WTC11 (cell line): ENCODE measurements around the gene MEDAG. TPM values are rescaled to one million over a fixed set of nuclear protein-coding genes. Genes with fewer than 3 reads are reported as not detected.

ENCODE experiments used
- ATAC-seq: fragments of 200-7000 bp; cut with Tn5 transposase; 2 replicates; pipeline ENCODE4 v1.10.0; 2021; ENCODE audit warnings: mild to moderate bottlenecking, moderate library complexity
- CTCF ChIA-PET: fragments of 300-600 bp; sonication (Branson Sonifier 250); formaldehyde crosslinking; loops from one replicate; lab custom pipeline; 2021; ENCODE audit warnings: antibody characterized with exemption; lab: Charles Lee
- POLR2A ChIA-PET: fragments of 350-600 bp; sonication (Branson Sonifier 250); formaldehyde crosslinking; loops from one replicate; lab custom pipeline; 2021; ENCODE audit warnings: antibody characterized with exemption; lab: Charles Lee
- DNase-seq: peaks from one replicate; pipeline ENCODE4 v3.0.0; 2021; ENCODE audit warnings: low spot score
- H3K27ac Mint-ChIP-seq: 2 replicates; pipeline ENCODE4 v1.8.0; 2021; ENCODE audit warnings: mixed read lengths
- H3K27me3 Mint-ChIP-seq: 2 replicates; pipeline ENCODE4 v1.8.0; 2021; ENCODE audit warnings: low read depth, mild to moderate bottlenecking, moderate library complexity, mixed read lengths
- H3K36me3 Mint-ChIP-seq: 2 replicates; pipeline ENCODE4 v1.8.0; 2021; ENCODE audit warnings: mixed read lengths
- H3K4me1 Mint-ChIP-seq: 2 replicates; pipeline ENCODE4 v1.8.0; 2022; ENCODE audit warnings: mixed read lengths
- H3K4me3 Mint-ChIP-seq: 2 replicates; pipeline ENCODE4 v1.8.0; 2021; ENCODE audit warnings: mild to moderate bottlenecking, moderate library complexity, mixed read lengths
- H3K9me3 Mint-ChIP-seq: 2 replicates; pipeline ENCODE4 v1.8.0; 2021; ENCODE audit warnings: mixed read lengths
- ATF1 ChIP-seq: sonication (generic); formaldehyde crosslinking; IDR thresholded peaks from 2 replicates; pipeline ENCODE4 v1.8.1; 2023; ENCODE audit warnings: mild to moderate bottlenecking, moderate library complexity, missing genetic modification reagents
- ESRRA ChIP-seq: sonication (generic); formaldehyde crosslinking; IDR thresholded peaks from 2 replicates; pipeline ENCODE4 v1.8.1; 2022; ENCODE audit warnings: mild to moderate bottlenecking, missing genetic modification reagents, borderline replicate concordance
- ETV6 ChIP-seq: sonication (generic); formaldehyde crosslinking; IDR thresholded peaks from 2 replicates; pipeline ENCODE4 v1.8.1; 2022; ENCODE audit warnings: mild to moderate bottlenecking, missing genetic modification reagents
- GRHL2 ChIP-seq: fragments of 250-450 bp; sonication (Bioruptor Pico); IDR thresholded peaks from 2 replicates; pipeline ENCODE4 v1.8.0; 2022; ENCODE audit warnings: mild to moderate bottlenecking, moderate library complexity; ENCODE audit not compliant: insufficient replicate concordance, severe bottlenecking
- HMGA2 ChIP-seq: fragments of 250-450 bp; sonication (Bioruptor Pico); IDR thresholded peaks from 2 replicates; pipeline ENCODE4 v1.4.0; 2021; ENCODE audit warnings: mild to moderate bottlenecking, moderate library complexity
- IRF2 ChIP-seq: sonication (generic); formaldehyde crosslinking; IDR thresholded peaks from 2 replicates; pipeline ENCODE4 v1.8.0; 2022; ENCODE audit warnings: low read depth, missing genetic modification reagents, borderline replicate concordance
- NFE2L1 ChIP-seq: sonication (generic); formaldehyde crosslinking; IDR thresholded peaks from 2 replicates; pipeline ENCODE4 v1.8.1; 2023; ENCODE audit warnings: missing genetic modification reagents
- NFYB ChIP-seq: sonication (generic); formaldehyde crosslinking; conservative IDR thresholded peaks from 2 replicates; pipeline ENCODE4 v1.8.0; 2022; ENCODE audit warnings: low read depth, missing genetic modification reagents
- RELA ChIP-seq: sonication (generic); formaldehyde crosslinking; IDR thresholded peaks from 2 replicates; pipeline ENCODE4 v1.8.1; 2022; ENCODE audit warnings: missing genetic modification reagents, mild to moderate bottlenecking, borderline replicate concordance
- RORB ChIP-seq: fragments of 250-450 bp; sonication (Bioruptor Pico); IDR thresholded peaks from 2 replicates; pipeline ENCODE4 v1.9.0; 2021; ENCODE audit warnings: mild to moderate bottlenecking
- SOX15 ChIP-seq: fragments of 250-450 bp; sonication (Bioruptor Pico); IDR thresholded peaks from 2 replicates; pipeline ENCODE4 v1.9.0; 2021; ENCODE audit warnings: mild to moderate bottlenecking
- TEAD4 ChIP-seq: sonication (generic); formaldehyde crosslinking; IDR thresholded peaks from 2 replicates; pipeline ENCODE4 v1.8.0; 2022; ENCODE audit warnings: mild to moderate bottlenecking, missing genetic modification reagents
- TP53 ChIP-seq: sonication (generic); formaldehyde crosslinking; IDR thresholded peaks from 2 replicates; pipeline ENCODE4 v1.8.1; 2023; ENCODE audit warnings: mild to moderate bottlenecking, missing genetic modification reagents
- ZNF121 ChIP-seq: sonication (generic); formaldehyde crosslinking; IDR thresholded peaks from 2 replicates; pipeline ENCODE4 v1.8.0; 2023; ENCODE audit warnings: missing genetic modification reagents
- ZNF317 ChIP-seq: sonication (generic); formaldehyde crosslinking; IDR thresholded peaks from 2 replicates; pipeline ENCODE4 v1.8.1; 2023; ENCODE audit warnings: low read depth, mild to moderate bottlenecking, moderate library complexity, missing genetic modification reagents, borderline replicate concordance
- ZNF416 ChIP-seq: fragments of 250-450 bp; sonication (Bioruptor Pico); IDR thresholded peaks from 2 replicates; pipeline ENCODE4 v1.9.0; 2021; ENCODE audit warnings: mild to moderate bottlenecking, inconsistent platforms
- total RNA-seq: library from RNA; stranded (reverse); gene quantifications from 3 replicates; pipeline ENCODE4 v1.2.3, GENCODE V29; 2021
- TF ChIP-seq, protein P1 (sequence below): sonication (generic); formaldehyde crosslinking; IDR thresholded peaks from 2 replicates; pipeline ENCODE4 v1.8.0; 2023; ENCODE audit warnings: missing genetic modification reagents
- TF ChIP-seq, protein P2 (sequence below): sonication (generic); formaldehyde crosslinking; IDR thresholded peaks from 2 replicates; pipeline ENCODE4 v1.8.1; 2023; ENCODE audit warnings: mild to moderate bottlenecking, moderate library complexity, missing genetic modification reagents
- TF ChIP-seq, protein P3 (sequence below): sonication (generic); formaldehyde crosslinking; IDR thresholded peaks from 2 replicates; pipeline ENCODE4 v1.8.1; 2022; ENCODE audit warnings: low read depth, missing genetic modification reagents, borderline replicate concordance
- TF ChIP-seq, protein P4 (sequence below): sonication (generic); formaldehyde crosslinking; conservative IDR thresholded peaks from 2 replicates; pipeline ENCODE4 v1.8.1; 2023; ENCODE audit warnings: mild to moderate bottlenecking, low read depth, missing genetic modification reagents, moderate library complexity
- TF ChIP-seq, protein P5 (sequence below): fragments of 250-450 bp; sonication (Bioruptor Pico); IDR thresholded peaks from 2 replicates; pipeline ENCODE4 v1.9.0; 2021; ENCODE audit warnings: mild to moderate bottlenecking

The MEDAG gene
- total RNA-seq, 1 experiment from 2014 or later = 2.1 TPM

DNA sequence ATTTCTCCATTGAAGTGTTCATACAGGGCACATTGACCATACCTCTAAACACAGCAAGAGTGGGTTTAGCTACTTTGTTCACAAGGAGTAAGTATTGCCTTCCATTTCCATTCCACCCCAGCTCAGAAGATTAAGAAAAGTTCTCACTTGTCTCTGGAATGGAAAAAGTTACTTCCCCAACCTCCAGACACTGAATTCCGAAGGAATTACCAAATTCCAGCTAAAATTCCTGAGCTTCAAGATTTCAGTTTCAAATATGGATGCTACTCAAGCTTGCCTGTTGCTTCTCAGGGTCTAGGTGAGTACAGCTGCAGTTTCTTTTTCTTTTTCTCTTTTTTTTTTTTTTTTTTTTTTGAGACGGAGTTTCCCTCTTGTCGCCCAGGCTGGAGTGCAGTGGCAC is 60.0 kb downstream of the MEDAG start:
- CTCF ChIA-PET = interaction anchor here (0.8 to 0.9 kb wide), 2 partner anchors 10 to 30 kb away, joined by 3 read pairs; no protein-coding TSS in a partner anchor
- POLR2A ChIA-PET = interaction anchor here (0.6 kb wide), 2 partner anchors 60 to 685 kb away, joined by 3 to 4 read pairs; no protein-coding TSS in a partner anchor
- no peak for ATAC-seq
- no peak for DNase-seq
- TF ChIP-seq, protein P1, sequence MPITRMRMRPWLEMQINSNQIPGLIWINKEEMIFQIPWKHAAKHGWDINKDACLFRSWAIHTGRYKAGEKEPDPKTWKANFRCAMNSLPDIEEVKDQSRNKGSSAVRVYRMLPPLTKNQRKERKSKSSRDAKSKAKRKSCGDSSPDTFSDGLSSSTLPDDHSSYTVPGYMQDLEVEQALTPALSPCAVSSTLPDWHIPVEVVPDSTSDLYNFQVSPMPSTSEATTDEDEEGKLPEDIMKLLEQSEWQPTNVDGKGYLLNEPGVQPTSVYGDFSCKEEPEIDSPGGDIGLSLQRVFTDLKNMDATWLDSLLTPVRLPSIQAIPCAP (CRISPR knock-in tag) = no peak
- no peak for TF ChIP-seq IRF2 (CRISPR knock-in tag)
- Mint-ChIP-seq H3K27me3 (peaks cover 5% of the 10 kb centered on the region; the same call in 1 of the 2 replicates), H3K4me3 (no peak overlapping the region), H3K9me3 (peaks cover 59% of the 10 kb centered on the region), H3K36me3 (peaks cover 24% of the 10 kb centered on the region), H3K27ac (no peak overlapping the region), H3K4me1 (peaks cover 5% of the 10 kb centered on the region; the same call in 1 of the 2 replicates)

DNA sequence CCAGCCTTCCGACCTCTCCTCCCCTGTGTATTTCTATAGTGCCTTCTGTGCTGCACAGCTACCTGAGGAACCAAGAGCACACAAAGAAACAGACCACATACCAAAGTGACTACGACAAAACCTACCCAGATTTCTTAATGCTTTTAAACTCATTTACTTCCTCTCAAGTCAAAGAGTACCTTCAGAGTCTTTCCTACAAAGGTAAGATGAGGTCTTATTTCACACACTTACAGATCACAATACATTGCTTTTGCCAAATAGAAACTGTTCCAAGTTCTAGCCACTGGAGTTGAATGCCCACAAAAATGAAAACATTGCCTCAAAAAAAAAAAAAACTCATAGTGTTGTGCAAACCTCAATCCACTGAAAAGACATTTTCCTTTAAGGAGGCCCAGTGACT is 62.8 kb downstream of the MEDAG start:
- TF ChIP-seq HMGA2 (CRISPR knock-in tag) (no peak), NFYB (no peak), TP53 (CRISPR knock-in tag) (no peak), SOX15 (no peak)
- TF ChIP-seq, protein P2, sequence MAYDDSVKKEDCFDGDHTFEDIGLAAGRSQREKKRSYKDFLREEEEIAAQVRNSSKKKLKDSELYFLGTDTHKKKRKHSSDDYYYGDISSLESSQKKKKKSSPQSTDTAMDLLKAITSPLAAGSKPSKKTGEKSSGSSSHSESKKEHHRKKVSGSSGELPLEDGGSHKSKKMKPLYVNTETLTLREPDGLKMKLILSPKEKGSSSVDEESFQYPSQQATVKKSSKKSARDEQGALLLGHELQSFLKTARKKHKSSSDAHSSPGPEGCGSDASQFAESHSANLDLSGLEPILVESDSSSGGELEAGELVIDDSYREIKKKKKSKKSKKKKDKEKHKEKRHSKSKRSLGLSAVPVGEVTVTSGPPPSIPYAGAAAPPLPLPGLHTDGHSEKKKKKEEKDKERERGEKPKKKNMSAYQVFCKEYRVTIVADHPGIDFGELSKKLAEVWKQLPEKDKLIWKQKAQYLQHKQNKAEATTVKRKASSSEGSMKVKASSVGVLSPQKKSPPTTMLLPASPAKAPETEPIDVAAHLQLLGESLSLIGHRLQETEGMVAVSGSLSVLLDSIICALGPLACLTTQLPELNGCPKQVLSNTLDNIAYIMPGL (CRISPR knock-in tag) = no peak
- TF ChIP-seq, protein P3, sequence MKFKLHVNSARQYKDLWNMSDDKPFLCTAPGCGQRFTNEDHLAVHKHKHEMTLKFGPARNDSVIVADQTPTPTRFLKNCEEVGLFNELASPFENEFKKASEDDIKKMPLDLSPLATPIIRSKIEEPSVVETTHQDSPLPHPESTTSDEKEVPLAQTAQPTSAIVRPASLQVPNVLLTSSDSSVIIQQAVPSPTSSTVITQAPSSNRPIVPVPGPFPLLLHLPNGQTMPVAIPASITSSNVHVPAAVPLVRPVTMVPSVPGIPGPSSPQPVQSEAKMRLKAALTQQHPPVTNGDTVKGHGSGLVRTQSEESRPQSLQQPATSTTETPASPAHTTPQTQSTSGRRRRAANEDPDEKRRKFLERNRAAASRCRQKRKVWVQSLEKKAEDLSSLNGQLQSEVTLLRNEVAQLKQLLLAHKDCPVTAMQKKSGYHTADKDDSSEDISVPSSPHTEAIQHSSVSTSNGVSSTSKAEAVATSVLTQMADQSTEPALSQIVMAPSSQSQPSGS = no peak
- TF ChIP-seq, protein P4, sequence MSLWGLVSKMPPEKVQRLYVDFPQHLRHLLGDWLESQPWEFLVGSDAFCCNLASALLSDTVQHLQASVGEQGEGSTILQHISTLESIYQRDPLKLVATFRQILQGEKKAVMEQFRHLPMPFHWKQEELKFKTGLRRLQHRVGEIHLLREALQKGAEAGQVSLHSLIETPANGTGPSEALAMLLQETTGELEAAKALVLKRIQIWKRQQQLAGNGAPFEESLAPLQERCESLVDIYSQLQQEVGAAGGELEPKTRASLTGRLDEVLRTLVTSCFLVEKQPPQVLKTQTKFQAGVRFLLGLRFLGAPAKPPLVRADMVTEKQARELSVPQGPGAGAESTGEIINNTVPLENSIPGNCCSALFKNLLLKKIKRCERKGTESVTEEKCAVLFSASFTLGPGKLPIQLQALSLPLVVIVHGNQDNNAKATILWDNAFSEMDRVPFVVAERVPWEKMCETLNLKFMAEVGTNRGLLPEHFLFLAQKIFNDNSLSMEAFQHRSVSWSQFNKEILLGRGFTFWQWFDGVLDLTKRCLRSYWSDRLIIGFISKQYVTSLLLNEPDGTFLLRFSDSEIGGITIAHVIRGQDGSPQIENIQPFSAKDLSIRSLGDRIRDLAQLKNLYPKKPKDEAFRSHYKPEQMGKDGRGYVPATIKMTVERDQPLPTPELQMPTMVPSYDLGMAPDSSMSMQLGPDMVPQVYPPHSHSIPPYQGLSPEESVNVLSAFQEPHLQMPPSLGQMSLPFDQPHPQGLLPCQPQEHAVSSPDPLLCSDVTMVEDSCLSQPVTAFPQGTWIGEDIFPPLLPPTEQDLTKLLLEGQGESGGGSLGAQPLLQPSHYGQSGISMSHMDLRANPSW (CRISPR knock-in tag) = no peak
- TF ChIP-seq, all 79 proteins: peak for 0
- H3K9me3 Mint-ChIP-seq = peaks cover 44% of the 10 kb centered on the region
- no peak overlapping the region for H3K27ac Mint-ChIP-seq
- no peak overlapping the region for H3K4me3 Mint-ChIP-seq
- H3K4me1 Mint-ChIP-seq = peaks cover 3% of the 10 kb centered on the region; the same call in 1 of the 2 replicates
- no peak for ATAC-seq
- POLR2A ChIA-PET = no interaction called here
- peaks cover 5% of the 10 kb centered on the region; the same call in 1 of the 2 replicates for H3K27me3 Mint-ChIP-seq
- DNase-seq = no peak
- H3K36me3 Mint-ChIP-seq = peaks cover 24% of the 10 kb centered on the region
- CTCF ChIA-PET = interaction anchor here (0.8 to 3.6 kb wide), 2 partner anchors 10 to 76 kb away, joined by 3 to 28 read pairs; no protein-coding TSS in a partner anchor

DNA sequence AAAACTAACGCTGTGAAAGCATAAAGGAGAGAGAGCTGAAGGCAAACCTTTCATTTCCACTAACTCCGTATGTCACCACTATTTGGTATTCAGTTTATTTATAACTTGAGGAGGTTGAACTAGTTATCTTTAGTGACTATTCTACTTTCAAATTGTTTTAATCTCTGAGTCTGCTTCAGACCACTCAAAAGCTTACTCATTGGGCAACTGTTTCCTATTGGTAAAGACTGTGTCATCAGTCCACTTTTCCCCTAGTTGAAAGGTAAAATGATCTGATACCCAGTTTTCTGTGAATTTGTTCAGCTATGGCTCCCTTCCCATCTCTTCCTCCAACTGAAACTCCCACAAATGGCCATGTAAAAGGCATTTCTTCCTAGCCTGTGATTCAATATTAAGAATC is 65.5 kb downstream of the MEDAG start:
- DNase-seq (no peak), ATAC-seq (no peak)
- H3K27ac Mint-ChIP-seq = no peak overlapping the region
- peaks cover 2% of the 10 kb centered on the region for H3K27me3 Mint-ChIP-seq
- H3K4me3 Mint-ChIP-seq = no peak overlapping the region
- H3K36me3 Mint-ChIP-seq = peaks cover 16% of the 10 kb centered on the region
- TF ChIP-seq NFE2L1 (CRISPR knock-in tag) = no peak
- TF ChIP-seq, all 79 proteins: peak for 0
- Mint-ChIP-seq H3K4me1 (no peaks in the 10 kb centered on the region), H3K9me3 (peaks cover 24% of the 10 kb centered on the region)
- CTCF ChIA-PET = interaction anchor here (0.9 to 3.6 kb wide), 2 partner anchors 8 to 79 kb away, joined by 3 to 28 read pairs; no protein-coding TSS in a partner anchor
- POLR2A ChIA-PET = no interaction called here

DNA sequence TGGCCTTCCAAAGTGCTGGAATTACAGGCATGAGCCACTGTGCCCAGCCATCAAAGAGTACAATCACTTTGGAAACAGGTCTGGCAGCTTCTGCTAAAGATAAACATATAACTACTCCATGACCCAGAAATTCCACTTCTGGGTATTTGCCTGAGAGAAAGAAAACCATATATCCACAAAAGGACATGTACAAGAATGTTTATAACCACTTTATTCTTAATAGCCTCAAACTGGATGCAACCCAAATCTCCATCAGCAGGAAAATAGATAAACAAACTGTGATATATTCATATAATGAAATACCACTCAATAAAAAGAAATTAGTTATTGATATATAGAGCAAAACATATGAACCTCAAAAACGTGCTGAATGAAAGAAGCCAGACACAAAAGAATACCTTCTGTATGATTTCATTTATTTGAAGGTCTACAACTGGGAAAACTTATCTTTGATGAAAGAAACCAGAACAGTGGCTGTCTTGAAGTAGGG is 66.9 kb downstream of the MEDAG start:
- peaks cover 3% of the 10 kb centered on the region for H3K36me3 Mint-ChIP-seq
- DNase-seq = no peak
- ChIA-PET CTCF (no interaction called here), POLR2A (no interaction called here)
- H3K27me3 Mint-ChIP-seq = no peaks in the 10 kb centered on the region; the same call in none of the 2 replicates
- ATAC-seq = no peak
- H3K4me1 Mint-ChIP-seq = no peaks in the 10 kb centered on the region
- H3K4me3 Mint-ChIP-seq = no peak overlapping the region
- peaks cover 10% of the 10 kb centered on the region for H3K9me3 Mint-ChIP-seq
- no peak overlapping the region for H3K27ac Mint-ChIP-seq
- TF ChIP-seq GRHL2 (CRISPR knock-in tag) (no peak), TEAD4 (CRISPR knock-in tag) (no peak), ESRRA (no peak), ATF1 (no peak), ETV6 (CRISPR knock-in tag) (no peak), RORB (CRISPR knock-in tag) (no peak), ZNF416 (CRISPR knock-in tag) (no peak), RELA (CRISPR knock-in tag) (no peak), ZNF317 (CRISPR knock-in tag) (no peak), ZNF121 (CRISPR knock-in tag) (no peak)
- TF ChIP-seq, protein P5, sequence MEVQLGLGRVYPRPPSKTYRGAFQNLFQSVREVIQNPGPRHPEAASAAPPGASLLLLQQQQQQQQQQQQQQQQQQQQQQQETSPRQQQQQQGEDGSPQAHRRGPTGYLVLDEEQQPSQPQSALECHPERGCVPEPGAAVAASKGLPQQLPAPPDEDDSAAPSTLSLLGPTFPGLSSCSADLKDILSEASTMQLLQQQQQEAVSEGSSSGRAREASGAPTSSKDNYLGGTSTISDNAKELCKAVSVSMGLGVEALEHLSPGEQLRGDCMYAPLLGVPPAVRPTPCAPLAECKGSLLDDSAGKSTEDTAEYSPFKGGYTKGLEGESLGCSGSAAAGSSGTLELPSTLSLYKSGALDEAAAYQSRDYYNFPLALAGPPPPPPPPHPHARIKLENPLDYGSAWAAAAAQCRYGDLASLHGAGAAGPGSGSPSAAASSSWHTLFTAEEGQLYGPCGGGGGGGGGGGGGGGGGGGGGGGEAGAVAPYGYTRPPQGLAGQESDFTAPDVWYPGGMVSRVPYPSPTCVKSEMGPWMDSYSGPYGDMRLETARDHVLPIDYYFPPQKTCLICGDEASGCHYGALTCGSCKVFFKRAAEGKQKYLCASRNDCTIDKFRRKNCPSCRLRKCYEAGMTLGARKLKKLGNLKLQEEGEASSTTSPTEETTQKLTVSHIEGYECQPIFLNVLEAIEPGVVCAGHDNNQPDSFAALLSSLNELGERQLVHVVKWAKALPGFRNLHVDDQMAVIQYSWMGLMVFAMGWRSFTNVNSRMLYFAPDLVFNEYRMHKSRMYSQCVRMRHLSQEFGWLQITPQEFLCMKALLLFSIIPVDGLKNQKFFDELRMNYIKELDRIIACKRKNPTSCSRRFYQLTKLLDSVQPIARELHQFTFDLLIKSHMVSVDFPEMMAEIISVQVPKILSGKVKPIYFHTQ = no peak
